CD4-positive, alpha-beta T cell treated with Interleukin-10 for 1 hour (primary cell): Measurements from ENCODE around the gene FBXL16.

Experiments
- DNase-seq: peaks from one replicate; pipeline ENCODE4 v3.0.0-alpha.2; 2020

Gene FBXL16

DNA sequence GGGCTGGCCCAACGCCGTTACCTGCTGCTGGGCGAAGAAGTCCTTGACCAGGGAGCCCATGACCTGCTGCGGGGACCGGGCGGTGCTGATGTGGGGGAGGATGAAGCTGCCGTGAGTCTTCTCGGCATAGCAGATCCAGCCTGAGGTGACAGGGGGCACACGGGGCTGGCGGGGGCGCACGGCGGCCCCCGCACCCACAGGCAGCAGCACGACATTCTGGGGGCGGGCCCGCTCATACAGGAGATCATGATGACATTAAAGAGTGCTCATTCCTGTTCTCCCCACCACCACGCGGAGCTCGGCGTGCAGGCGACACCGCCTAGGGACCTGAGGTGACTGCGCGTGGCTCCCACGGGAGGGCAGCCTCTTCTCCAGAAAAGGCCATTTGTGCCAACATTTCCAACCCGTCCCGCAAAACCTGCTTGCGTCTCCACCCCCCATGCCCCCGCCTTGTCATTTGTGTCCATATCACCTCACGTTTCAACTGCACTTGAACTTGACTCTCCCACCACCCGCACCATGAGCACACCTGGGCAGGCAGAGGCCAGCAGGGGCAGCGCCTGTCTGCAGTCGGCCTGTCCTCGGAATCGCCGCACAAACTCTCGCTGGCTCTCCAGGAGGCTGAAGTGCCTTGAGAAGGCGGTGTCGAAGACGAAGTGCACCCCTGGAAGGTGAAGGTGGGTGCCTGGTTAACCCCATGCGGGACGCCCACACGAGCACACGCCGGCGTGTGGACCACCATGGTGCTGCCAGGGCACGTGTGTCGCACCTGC is 28.8 kb upstream of the FBXL16 start:
- no peak for DNase-seq

DNA sequence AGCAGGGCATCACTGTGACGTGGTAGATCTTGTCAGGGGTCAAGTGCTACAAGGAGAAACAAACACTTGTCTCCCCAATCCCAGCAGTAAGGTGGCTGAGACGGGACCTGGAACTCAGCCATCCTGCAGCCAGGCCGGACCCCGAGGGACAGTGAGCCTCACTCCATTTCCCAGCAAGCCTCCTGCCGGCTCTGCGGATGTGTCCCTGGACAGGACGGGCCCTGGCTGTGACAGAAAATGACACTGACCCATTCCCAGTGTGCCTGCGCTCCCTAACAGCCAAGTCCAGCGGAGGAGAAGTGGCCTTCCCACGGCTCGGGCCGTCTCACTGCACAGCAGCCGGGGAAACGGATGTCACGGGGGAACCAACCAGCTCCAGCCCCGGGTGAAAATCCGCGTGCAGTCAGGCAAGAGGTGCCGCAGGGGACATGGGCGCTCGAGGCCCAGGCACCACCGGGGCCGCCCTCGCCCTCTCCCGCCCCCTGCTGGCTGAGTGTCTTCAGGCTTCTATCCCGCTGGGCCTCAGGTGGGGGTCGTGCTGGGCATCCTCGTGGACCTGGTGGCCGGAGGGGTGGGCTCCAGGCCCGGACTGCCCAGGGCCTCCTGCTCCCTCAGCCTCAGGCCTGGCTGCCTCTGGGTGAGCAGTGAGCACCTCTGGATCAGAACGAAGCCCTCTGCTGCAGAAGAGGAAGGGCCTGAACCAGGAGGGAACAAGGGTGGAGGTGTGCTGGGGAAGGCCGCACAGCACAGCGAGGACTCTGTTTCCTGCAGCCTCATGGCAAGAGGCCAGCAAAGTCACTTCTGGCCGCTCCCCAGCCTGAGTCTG is 28.0 kb upstream of the FBXL16 start:
- DNase-seq: no peak

DNA sequence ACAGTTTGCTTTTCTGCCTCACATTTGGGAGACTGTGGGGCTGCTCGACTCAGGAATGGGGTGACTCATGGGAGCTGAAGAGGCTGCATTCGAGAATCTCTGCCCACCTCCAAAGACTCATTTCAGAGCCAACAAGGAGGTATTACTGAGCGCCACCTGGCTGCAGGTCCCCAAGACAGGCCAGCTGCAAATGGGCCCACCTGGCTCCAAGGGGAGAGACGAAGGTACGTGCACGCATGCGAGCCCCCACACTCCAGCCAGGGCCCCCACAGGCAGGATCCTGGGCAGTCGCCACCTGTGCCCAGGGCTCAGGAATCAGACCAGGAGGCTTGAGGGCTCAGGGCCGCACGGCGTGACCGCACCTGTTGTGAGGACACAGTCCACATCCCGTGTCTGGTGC is 27.3 kb upstream of the FBXL16 start:
- no peak for DNase-seq

DNA sequence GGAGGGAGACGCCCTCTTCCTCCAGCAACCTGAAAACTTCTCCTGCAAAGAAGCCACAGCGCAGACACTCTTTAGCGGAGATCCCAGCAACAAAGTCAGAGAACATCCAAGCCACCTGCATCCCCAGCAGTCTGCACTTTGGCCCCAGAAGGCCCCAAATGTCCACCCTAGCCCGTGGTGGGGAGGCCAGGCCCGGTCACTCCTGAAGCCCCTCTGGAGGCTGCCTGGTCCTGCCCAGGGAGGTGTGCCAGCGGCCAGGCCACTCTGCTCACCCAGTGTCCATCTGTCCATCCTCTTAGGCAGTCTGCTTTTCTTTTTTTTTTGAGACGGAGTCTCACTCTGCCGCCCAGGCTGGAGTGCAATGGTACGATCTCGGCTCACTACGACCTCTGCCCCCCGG is 26.7 kb upstream of the FBXL16 start:
- DNase-seq: no peak

DNA sequence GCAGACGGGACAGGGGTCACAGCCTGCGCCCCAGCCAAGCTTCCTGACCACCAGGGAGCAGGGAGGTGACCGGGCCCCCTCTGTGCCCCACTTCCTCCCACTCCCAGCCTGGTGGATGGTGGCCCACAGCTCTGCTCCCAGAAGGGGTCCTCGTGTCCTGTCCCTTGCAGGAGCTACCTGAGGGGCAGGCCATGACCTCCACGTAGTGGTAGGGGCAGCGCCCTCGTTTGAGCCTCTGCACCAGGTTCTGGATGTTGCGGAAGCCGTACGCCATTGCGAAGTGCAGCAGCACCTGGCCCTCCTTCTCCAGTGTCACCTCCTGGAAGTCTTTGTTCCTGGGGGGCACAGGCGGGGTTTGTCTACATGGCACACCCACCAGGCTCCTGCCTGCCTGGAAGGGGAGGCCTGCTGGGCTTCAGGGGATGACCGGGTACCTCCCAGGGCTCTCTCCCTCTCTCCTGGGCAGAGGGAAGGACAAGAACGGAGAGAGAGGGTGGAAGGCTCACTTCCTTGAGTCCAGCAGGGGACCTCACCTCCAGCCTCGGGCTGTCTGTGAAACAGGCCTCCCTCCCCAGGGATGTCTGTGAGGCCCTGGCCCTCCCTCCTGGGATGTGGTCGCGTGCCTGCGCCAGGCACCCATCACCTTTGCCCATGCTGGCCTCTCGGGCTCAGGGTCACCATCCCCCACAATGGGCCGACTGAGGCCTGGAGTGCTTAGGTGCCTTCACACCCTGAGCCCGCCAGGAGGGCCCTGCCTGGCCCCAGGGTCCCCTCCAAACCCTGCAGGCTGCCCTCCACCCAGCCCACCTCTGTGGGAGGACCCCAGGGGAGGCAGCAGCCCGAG is 25.3 kb upstream of the FBXL16 start:
- DNase-seq: no peak

DNA sequence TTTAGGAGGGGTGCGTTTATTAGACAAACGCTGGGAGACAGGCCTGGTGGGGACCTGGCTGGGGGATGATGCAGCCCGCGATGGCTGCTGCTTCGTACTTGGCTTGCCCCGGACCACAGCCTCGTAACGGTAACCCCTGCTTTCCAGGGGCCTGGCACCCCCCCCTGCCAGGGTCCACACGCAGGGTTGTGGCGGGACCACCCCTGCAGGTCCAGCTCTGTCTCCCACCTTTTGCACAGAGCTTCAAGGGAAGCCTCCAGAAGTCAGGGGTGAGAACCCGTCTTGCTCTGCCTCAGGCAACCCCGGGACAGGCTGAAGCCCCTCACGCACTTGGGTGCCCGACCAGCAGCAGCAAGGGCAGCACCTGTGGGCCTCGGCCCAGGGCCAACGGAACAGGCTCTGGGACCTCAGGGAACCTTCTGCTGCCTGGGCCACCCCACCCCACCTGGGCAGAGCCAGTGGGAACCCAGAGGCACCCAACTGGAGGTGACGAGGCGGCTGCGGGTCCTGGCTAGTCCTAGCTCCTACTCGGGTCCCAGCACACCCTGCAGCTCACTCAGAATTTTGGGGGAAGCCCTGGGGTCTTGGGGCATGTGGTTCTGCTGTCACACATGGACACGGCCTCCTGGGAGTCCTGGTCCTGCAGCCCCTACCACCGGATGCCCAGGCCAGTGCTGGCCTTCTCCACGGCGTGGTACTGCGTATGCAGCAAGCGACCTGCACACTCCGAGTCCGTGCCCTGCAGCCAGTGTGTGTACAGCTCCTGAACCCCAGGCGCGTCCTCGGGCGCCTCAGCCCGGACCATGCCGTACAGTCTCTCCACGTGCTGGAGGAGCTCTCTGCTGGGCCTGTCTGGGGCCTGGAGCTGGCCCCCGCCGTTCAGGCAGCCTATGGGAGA is 24.4 kb upstream of the FBXL16 start:
- no peak for DNase-seq

DNA sequence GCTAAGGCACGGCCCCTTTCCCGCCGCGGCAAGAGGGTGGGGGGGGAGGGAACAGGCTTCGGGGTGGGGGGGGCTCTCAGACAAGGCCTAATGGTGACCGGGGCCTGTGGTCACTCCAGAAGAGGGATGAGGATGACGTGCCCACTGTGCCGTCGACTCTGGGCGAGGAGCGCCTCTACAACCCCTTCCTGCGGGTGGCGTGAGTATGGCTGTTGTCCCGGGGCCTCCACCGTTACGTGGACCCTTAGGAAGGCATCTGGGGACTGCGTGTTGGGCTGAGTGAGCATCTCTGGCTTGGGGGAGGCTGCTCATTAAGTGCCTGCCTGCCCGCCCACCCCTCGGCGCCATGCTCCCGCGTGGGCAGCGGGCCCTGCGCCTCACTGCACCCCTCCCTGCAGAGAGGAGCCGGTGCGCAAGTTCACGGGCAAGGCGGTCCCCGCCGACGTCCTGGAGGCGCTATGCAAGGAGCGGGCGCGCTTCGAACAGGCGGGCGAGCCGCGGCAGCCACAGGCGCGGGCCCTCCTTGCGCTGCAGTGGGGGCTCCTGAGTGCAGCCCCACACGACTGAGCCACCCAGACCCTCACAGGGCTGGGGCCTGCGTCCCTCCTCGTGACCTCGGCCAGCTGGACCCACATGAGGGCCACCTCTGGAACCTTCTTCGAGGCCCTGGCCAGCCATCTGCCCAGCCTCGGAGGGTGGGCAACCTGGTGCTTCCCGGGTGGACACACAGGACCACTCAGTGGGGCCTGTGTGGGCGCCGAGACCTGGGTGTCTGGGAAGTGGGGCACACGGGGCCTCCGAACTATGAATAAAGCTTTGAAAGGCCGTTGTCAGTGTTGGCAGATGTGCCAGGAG is 23.5 kb upstream of the FBXL16 start:
- DNase-seq: no peak

DNA sequence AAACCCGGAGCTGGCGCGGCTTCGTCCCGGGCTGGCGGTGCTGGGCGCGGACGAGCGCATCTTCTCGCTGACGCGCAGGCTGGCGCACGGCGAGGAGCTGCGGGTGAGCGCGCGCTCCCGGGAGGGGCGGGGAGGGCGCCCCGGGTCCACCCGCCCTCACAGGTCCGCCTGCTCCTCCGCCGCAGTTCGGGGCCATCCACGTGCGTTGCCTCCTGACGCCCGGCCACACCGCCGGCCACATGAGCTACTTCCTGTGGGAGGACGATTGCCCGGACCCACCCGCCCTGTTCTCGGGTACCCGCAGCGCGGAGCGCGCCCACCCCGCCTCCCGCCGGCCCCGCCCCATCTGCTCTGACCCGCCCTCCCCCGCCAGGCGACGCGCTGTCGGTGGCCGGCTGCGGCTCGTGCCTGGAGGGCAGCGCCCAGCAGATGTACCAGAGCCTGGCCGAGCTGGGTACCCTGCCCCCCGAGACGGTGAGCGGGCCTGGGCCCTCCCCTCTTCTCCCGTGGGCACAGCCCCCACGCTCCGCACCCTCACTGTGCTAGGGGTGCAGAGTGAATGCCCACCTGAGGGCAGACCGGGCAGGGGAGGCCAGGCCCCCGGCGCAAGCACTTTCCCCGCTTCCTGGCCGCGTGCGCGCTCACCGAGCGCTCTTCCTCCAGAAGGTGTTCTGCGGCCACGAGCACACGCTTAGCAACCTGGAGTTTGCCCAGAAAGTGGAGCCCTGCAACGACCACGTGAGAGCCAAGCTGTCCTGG is 22.7 kb upstream of the FBXL16 start:
- DNase-seq: peak; percentile 75

DNA sequence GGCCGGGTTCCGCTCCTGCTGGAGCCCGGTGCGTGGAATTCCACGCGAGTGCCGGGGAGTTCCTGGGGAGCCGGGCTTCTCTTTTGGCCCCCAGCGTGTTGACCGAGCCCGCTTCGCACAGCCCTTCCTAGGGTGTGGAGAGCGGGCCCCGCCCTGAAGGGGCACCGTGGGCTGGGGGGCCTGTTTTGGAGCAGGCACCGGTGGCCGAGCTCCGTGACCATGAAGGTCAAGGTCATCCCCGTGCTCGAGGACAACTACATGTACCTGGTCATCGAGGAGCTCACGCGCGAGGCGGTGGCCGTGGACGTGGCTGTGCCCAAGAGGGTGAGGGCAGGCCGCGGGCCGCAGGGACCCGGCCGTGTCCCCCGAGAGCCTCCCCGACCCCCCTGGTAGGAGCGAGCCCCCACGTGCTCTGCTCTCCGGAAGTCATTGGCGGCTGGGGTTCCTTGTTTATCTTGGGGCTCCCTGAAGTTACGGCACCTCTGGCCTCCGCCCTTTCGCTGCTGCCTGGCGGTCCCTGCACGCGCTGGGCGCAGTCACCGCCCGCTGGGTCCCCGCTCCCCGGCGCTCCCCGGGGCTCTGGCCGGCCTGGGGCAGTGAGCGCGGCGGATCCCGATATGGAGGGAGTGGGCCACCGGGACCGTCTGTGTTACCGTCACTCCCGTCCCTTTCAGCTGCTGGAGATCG is 21.8 kb upstream of the FBXL16 start:
- DNase-seq: no peak

DNA sequence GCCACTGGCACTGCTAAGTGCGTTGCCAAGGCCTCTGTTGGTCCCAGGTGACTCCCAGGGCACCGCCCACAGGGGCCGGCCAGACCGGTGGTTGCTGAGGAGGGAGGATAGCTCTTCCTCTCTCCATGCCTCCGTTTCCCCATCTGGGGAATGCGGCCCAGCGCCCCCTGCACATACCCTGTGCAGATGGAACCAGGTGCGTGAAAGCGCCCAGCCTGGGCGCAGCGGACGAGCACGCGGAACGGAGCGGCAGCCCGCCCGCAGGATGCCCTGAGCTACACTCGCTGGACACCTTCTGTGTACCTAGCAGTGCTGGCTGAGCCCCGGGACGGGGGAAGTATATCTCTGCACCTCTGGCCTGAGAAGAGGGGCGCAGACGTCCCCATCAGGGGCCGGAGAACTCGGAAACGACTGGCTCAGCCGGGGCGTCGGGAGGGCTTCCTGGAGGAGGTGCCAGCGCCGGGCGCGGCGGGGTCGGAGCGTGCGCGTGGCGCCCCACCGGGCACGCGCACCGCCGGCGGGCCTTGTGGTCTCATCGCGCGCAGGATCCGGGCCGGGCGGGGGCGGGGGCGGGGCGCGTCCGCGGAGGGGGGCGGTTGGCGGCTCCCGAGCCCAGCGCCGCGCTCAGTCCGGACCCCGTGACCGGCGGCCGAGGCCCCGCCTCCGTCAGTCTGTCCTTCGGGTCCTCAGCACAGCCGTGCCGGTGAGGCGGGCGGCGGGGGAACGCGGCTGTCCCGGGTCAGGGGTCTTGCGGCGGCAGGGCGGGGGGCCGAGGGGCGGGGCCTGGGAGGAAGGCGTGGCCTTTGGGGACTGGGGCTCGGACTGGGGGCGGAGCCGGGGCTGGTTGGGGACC is 21.1 kb upstream of the FBXL16 start, which contains the start of the genes CCDC78 and HAGHL:
CCDC78 (minus strand) TSS at position 6 of the 853 bp plus-strand sequence. CDS start 76 bp downstream, outside the sequence.
HAGHL (plus strand) TSS at position 669 of the 853 bp plus-strand sequence. CDS start 404 bp downstream, outside the sequence.
- peak; percentile 74 for DNase-seq

DNA sequence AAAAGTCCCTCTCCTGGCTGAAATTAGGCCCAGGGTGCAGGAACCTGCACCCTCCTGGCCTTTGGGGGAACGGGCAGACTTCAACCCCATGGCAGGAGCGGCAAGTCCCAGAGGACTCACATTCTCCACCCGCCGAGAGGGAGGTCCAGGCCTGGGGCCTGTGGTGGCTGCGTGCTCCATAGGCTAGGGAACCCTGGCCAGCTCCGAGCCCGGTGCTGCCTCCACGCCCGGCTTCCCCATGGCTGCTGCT is 20.5 kb upstream of the FBXL16 start:
- DNase-seq: no peak

DNA sequence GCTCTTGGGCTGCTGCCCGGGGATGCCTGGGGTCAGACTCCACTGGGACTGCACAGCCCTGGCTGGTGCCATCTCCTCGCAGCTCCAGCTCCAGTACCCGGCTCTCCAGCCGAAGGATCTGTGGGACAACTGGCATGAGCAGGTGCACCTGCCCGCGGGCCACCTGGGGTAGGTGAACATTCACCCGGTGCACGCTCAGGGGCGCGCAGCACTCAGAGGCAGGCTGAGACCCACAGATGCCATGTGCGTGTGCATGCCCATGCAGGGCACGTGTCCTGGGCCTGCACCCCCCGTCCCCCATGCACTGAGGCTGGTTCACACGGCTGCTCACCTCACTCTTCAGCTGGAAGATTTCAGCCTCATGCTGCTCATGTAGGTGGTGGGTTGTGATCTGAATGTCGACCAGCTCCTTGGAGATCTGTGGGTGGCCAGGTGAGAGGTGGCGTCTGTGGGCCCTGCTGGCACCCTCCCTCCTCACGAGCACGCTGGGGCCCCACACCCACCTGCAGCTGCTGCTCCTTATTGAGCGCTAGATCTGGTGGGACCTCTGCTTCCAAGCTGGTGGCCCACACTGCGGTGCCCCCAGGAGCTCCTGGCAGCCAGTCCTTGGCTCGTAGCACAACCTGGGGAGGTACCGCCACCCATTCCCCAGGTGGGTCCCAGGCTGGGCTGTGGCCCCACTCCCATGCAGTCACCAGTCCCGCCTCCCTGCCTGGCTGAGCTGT is 20.0 kb upstream of the FBXL16 start:
- no peak for DNase-seq

DNA sequence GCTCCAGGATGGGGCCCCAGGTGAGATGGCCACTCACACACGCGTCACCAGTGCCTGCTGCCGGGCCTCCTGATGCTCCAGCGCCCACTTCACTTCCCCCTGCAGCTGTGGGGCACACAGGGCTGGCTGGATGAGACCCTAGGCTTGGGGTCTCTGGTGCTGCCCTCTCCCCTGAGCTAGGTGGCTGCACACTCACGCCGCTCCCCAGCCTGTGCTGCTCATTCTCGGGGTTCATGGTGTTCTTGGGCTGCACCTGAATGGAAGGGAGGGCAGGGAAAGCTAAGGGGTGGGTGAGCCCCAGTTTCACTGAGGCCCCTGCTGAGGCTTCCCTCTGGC is 19.4 kb upstream of the FBXL16 start:
- no peak for DNase-seq

DNA sequence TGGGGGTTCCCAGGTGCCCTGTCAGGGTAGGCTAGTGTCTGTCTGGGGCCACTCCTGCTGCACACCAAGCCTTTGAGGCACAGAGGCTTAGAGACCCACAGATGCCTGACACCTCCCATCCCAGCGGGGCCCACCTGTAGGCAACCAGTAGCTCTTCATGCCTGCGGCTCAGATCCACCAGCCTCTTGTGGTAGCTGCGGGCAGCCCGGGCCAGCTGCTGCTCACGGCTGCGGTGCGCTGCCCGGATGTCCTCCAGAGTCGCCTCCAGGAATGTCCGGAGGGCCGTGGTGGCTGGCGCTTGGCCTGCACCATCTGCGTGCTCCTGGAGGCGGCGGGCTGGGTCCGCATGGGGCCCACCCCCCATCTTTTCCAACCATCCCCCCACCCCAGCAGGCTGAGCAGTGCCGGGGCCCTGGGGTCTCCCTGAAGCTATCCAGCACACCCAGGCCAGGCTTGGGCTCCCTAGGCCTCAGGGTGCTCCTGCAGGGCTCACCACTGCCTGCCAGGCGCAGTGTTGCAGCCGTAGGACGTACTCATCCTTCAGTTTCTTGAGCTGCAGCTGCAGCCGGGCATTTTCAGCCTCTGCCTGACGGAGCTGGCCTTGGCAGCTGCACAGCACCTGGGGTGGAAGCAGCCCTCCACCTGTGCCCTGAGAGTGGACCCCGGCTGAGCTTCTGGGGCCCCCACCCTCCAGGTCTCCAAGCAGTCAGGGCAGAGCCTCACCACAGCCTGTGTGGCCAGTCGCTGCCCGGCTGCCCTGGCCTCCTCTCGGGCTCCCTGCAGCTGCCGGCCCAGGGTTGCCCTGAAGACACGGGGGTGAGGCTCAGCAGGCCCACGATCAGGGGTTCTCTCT is 18.8 kb upstream of the FBXL16 start:
- no peak for DNase-seq

DNA sequence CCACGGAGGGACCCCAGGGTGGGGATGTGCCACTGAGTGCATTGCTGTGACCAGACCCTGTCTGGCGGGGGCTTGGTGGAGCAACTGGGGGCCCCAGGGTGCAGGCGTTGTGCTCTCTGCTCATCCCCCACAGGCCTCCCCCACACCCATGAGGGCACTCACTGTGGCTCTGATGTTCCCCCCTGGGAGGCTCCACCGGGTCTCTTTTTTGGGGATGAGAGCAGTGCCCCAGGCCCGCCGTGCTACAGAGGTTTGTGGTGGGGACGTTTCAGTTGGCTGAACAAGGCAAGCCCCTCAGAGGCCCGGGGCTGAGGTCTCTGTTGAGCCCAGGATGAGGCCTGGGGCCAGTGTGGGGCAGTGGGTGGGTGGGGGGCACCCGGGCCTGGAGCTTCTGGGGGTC is 18.1 kb upstream of the FBXL16 start:
- DNase-seq: no peak

DNA sequence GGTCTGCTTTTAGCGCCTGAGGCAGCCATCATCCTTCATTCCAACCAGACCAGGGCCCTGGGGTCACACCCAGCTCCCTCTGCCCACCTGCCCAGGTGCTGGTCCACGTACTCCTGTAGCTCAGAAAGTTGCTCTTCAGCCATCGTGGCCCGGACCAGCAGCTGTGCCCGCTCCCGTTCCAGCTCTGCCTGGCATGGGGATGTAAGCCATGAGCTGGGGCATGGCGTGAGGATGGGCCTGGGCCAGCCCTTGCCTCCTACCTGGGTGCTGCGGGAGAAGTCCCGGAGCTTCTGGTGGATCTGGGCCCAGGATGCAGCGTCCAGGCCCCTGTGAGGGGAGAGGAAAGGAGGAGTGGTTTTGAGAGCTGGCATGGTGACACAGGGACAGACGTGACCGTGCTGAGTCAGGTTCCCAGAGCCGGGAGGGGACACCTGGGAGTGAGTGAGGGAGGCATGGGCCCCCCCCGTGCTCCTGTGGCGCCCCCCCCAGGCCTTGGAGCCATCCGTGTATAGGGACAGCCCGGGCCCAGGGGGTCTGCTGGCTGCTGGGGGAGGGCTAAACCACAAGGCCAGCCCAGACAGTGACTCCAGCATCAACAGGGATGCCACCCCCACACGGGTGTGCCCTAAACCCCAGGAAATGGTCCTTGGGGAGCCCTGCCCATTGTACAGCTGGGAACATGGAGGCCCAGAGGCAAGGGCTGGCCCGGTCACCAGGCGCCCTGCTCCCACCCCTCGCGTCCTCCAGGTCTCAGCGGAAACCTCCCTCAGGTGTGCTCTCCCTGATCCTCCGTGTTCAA is 17.4 kb upstream of the FBXL16 start:
- DNase-seq: no peak
